Activated CD4-positive, alpha-beta T cell treated with anti-CD3 and anti-CD28 coated beads, Interleukin-2, amount 50 U/mL, for 24 hours (primary cell): ENCODE measurements around the gene TCHP.
"Not testable (repeated sequence)": the region's sequence is repeated elsewhere in the genome, so short reads cannot be mapped to it uniquely, and the experiment has no call there.

Experiments used
- DNase-seq, 2 donors: peaks; one replicate each; pipeline ENCODE4 v3.0.0-alpha.2; 2020; ENCODE audit warnings: low read depth in 1 of 2, low spot score in 1 of 2

TCHP gene

DNA sequence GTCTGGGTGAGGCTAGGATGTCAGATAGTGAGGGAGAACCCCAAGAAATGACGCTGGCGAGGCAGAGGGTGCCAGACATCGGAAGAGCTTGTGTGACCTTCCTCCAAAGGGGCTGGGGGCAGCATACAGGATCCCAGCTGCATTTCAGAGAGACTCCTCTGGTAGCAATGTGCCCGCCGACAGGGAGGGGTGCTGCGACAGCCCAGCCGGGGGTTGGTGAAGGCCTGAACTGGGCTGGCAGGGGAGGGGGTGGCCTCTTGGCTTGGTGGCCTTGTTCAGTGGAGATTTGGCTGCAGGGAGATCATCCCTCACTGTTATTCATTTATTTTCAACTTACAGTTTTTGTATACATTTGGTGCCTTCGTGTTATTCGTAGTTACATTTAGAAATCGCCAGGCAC is 5.2 kb downstream of the TCHP start:
- DNase-seq: no peak

DNA sequence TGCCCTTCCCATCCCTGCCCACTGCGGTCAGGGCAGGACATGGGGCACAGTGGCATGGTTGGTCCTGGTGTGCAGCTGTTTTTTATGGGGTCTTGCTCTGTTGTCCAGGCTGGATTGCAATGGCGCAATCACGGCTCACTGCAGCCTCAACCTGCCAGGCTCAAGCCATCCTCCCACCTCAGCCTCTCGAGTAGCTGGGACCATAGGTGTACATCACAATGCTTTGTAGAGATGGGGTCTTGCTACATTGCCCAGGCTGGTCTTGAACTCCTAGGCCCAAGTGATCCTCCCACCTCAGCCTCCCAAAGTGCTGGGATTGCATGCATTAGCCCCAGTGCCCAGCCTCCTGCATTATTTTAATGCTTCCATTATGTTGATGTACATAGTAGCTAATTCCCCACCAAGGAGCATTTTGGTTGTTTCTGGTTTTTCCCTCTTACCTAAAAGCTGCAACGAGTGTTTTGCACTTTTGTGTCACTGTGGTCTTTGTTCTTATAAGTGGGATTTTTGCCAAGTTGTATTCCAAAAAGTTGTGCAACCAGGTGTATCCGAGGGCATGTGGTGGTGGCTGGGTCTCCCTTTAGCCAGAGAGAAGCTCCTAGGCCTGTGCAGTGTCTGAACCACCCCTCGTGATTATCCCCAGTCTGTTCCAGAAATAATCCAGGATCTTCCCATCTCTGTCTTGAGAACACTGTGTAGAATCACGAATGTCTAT is 10.3 kb downstream of the TCHP start:
- DNase-seq: no peak

DNA sequence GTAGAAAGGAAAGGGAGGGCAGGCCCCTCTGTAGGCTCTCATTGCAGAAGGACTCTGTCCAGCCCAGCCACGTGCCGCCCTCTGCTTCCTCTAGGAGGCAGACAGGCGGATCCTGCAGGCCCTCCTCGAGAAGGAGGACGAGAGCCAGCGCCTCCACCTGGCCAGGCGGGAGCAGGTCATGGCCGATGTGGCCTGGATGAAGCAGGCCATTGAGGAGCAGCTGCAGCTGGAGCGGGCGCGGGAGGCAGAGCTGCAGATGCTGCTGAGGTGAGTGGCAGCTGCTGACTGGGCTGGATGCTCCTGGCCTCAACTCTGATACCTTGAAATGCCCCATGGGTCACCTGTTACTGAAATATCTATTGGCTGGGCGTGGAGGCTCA is 10.9 kb downstream of the TCHP start:
- no peak for DNase-seq

DNA sequence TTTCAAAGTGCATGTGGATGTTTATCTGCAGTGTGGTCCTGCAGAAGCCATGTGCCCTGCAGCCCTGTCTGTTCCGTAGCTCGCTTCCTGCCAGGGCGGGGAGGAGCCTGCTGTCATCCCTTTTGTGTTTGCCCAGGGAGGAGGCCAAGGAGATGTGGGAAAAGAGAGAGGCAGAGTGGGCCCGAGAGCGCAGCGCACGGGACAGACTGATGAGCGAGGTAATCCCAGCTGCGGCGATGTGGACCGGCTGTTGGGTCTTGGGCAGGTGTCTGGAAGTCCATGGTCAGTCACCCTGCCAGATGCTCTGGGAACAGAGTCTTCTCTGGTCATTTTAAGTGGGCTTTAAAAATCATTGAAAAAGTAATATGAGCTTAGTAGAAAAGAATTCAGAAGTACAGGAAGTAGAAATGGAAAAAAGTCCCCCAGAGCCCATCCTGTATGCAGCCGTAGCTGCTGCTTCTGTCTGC is 12.8 kb downstream of the TCHP start:
- DNase-seq: no peak

DNA sequence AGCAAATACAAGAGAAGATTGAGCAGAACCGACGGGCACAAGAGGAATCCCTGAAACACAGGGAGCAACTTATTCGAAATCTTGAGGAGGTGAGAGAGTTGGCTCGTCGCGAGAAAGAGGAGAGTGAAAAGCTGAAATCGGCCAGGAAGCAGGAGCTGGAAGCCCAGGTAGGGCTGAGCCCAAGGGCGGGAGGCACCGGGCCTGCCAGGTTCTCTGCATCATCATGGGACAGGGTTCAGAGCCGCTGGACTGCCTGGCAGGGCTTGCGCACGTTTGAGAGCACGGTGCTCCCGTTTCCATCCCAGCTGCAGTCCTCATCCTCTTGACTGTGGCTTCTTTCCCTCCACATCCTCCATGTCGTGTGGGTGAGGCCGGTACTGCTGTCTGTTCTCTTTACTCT is 14.4 kb downstream of the TCHP start:
- DNase-seq: no peak

DNA sequence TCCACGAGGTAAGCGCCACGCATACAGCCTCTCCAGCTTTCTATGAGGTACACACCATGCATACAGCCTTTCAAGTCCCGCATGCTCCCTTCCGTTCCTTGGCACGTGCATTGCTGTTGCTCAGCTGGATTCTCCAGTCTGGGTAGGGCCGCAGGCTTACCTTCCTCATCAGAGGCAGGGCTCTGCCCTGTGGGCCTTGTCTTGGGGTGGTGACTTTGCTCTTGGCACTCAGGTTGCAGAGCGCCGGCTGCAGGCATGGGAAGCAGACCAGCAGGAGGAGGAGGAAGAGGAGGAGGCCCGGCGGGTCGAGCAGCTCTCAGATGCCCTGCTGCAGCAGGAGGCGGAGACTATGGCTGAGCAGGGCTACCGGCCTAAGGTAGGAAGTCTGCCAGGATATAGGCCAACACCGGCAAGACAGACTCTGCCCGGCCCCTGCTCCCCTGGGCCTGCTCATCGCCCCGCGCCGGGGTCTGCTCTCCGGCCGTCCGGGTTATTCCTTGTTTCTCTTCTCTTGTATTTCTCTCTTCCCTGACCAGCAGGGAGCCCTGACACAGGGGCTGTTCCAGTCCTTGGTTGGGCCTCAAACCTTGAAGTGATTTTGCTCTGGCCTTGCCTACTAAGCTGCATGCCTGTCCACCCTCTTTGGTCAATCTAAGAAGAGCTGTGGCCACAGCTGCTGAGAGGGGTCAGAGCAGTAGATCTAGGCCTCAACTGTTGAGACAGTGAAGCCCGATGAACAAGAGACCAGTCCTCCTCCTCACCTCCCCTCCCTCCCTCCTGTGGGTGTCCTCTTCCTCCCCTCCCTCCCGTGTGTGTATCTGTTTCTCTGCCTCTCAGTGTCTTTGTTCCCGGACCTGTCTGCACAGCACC is 15.3 kb downstream of the TCHP start:
- DNase-seq: no peak

DNA sequence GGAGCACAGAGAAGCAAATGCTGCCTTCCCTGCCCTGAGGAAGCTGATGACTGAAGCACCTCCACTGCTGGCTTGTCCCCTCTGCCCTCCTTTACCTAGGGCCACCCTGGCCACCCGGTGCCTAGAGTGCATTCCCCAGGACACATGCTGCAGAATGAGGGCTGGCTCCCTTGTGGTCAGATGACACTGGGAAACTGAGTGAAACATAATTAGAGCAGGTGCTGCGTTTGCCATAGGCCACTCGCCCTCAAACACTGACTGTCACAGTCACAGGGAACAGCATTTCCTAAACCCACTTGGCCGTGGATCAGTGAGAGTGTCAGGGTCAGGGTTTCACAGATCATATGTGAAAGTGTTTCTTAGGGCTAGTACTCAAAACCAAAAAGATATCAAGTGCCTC is 16.0 kb downstream of the TCHP start:
- no peak for DNase-seq

DNA sequence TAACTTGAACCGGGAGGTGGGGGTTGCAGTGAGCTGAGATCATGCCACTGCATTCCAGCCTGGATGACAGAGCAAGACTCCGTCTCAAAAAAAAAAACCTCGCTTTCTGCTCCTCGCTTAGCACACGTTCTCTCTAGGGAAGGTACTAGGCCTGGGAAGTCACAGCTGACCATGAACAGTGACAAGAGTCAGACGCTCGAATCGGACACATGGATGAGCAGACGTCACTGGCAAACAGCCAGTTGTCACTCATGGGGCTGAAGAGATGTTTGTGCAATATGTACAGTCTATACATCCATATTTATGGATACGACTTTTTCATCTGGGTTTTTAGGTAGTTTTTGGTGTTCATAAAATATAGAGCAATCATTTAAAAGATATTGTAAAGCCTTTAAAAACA is 19.4 kb downstream of the TCHP start:
- DNase-seq: no peak

DNA sequence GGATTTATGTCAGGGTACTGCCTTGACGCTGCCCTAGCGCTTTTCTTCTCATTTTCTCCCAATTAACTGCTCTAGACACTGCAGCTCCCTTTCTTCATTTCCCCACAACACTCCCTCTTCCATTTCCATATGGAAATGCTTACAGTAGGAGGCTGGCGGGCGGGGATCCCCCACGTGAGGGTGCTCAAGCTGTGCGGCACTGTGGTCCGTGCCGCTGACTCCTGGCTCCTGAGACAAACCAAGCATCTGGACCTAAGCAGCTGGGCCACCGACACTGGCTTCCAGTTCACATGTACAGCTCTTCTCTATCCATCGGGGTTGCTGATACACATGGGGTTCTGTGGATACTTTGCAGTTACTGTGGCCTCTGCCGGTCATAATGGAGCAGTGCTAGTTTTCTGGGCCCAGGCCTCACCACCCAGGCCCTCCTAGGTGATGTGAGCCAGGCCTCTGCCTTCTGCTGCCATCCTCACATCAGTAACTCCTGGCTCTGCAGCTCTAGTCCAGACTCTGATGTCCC is 20.2 kb downstream of the TCHP start:
- DNase-seq: no peak

DNA sequence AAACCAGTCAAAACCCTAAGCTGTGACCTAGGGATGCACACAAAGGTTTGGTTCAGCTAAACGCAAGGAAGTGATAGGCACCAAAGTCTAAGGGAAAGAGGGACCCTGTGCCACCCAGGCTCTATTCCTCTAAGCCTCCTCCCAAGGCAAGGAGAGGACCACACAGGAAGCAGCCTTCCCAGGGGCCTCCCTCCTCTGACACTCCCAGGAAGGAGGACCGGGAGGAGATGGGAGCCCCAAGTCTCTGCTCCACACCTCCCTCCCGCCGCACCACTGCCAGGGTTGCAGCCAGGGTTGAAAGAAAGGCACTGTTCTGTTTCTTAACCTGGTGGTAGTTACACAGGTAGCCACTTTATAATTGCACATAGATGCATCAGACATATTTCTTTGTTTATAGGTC is 21.9 kb downstream of the TCHP start:
- no peak for DNase-seq

DNA sequence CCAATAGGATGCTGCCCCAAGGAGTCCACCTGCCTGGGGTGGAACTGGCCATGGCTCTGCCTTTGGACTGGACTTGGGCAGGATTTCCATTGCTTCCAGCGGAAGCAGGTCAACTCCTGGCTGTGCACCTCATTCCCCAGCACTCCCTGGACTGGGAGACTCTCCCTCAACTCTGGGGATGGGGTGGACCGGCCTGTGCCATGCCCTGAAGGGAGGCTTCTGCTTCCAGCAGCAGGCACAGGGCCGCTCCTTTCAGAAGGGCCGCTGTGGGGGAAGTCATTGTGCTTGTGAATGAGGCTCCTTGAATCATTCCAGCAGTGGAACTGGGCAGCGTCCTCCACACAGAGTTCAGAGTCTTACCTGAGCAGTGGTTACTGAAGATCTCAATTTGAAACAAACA is 23.0 kb downstream of the TCHP start:
- DNase-seq: no peak

DNA sequence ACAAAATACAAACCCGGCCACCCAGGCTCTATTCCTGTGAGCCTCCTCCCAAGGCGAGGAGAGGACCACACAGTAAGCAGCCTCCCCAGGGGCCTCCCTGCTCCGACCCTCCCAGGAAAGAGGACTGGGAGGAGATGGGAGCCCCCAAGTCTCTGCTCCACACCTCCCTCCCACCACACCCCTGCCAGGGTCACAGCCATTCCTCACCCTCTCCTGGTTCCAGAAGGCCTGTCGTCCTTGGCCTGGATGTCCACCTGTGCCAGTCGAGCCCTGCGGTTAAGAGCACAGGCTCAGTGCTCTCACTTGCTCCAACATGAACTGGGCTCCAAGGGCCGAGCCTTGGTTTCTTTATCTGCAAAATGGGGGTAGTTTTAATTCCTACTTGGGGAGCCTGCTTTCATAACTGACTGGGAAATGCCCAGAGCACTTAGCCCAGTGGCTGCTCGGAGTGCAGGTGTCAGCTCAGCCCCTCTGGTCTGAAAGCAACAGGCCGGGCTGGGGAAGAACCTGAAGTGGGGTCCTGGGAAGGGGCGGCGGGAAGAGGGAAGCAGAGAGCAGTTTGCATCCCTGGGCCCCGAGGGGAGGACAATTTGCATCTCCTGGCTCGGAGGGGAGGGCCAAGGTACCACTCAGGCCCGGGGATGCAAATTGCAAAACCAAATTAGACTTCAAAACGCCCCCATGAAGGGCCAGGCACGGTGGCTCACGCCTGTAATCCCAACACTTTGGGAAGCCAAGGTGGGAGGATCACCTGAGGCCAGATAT is 23.6 kb downstream of the TCHP start:
- no peak for DNase-seq

DNA sequence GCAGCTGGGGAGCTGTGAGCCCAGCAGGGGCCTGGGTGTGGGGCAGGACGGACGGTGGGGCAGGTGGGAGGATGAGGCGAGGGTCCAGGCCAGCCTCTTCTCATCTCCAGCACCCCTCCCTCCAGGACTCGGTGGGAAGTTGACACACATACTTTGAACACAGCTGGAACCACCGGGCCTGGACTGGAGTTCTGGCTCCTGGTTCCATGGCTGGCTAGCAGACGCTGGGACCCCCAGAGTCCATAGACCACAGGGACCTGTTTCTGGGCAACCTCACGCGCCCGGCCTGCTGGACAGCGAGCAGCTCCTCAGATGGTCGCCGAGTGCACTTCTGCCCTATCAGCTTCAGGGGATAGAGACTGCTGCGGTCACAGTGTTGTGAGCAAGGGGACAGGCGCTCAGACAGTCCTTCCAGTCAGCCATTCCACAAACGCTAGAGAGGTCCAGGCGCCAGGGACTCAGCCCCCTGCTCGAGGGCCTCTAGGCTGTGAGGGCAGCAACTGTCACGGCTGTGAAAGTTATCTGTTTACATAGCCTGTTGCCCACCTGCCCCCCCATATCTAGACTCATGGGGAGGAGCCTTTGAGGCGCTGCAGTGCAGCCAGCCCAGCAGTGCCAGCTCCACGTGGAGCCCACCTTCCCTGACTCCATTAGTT is 25.2 kb downstream of the TCHP start:
- DNase-seq: no peak

DNA sequence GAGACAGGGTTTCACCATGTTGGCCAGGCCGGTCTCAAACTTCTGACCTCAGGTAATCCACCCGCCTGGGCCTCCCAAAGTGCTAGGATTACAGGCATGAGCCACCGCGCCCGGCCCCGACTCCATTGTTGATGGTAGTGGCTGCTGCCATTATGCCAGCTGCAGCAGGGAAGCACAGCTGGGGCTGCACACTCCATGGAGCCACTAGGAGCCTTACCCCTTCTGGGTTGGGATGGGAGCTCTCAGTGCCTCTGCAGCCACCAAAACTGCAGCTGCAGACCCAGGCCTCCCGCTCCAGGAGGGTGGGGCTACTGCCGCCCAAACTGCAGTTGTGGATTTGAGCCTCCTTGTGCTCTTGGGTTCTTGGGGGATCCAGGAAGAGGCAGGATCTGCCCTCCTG is 25.9 kb downstream of the TCHP start:
- no peak for DNase-seq

DNA sequence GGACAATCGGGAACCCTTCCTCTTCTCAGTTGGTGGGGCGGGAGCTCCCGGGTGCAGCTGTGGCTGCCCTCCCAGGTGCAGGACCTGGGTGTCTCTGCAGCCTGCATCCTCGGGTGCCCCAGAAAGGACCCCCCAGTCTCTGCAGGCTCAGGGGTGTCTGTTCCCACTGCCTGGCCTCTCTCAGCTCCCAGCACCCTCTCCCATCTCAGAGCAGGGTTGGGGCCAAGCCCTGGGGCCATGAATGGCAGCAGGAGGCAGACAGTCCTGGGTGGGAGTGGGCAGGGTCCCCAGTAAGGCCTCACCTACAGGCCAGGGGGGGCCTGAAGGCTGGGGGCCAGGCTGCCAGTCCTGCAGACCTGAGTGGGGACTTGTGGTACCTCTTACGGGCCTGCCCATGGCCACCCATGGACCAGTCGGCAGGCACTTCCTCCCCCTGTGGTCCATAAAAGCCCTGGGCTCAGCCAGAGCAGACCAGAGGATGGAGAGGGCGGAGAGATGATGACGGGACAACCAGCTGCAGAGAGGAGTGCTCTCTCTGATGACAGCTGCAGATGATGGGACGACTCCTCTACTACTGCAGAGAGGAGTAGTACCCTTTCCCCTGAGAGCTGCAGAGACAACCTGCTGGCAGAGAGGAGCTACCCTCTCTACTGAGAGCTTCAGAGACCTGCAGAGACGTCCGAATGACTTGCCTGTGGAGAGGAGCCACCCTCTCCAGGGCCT is 26.6 kb downstream of the TCHP start:
- no peak for DNase-seq

DNA sequence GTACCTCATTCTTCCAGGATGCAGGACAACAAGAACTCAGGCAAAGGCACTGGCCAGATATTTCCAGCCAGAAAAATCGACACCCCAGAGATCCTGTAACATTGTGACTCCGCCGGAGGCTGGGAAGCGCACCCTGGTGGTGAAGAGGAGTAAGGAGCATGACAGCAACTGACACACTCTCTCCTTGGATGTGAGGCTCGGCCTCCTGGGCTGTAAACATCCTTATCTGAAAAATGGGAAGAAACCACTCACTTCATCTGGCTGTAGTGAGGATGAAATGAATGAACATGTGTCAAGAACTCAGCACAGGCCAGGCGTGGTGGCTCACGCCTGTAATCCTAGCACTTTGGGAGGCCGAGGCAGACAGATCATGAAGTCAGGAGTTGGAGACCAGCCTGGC is 27.5 kb downstream of the TCHP start:
- DNase-seq: peak; percentile 9 to 21

DNA sequence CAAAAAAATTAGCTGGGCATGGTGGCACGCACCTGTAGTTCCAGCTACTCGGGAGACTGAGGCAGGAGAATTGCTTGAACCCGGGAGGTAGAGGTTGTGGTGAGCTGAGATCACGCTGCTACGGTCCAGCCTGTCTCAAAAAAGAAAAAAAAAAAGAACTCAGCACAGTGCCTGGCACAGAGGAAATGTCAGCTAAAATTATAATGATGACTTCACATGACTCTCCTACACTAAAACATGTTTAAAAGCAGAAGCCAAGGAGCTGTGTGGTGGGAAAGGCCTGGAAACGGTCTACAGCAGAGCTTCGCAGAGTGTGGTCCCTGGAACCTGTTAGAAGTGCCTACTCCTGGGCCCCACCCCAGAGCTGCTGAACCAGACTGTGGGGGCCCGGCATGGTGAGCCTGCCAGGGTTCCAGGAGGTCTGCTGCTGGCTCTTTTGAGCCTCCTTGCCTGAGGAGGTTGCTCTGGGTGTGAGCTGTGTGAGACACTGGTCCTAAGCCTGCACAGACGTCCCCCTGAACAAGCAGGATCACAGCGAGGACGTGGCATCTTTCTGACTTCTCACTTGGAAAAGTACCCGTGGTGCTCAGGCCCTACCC is 28.1 kb downstream of the TCHP start:
- DNase-seq: no peak

DNA sequence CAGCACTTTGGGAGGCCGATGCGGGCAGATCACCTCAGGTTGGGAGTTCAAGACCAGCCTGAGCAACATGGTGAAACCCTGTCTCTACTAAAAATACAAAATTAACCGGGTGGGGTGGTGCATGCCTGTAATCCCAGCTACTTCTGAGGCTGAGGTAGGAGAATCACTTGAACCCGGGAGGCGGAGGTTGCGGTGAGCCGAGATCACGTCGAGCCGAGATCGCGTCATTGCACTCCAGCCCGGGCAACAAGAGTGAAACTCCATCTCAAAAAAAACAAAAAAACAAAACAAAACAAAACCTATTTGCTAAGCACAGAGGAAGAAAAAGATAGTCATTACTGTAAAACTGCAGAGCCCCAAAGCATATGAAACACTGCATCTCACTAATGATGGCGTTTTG is 29.3 kb downstream of the TCHP start:
- not testable (repeated sequence) for DNase-seq

DNA sequence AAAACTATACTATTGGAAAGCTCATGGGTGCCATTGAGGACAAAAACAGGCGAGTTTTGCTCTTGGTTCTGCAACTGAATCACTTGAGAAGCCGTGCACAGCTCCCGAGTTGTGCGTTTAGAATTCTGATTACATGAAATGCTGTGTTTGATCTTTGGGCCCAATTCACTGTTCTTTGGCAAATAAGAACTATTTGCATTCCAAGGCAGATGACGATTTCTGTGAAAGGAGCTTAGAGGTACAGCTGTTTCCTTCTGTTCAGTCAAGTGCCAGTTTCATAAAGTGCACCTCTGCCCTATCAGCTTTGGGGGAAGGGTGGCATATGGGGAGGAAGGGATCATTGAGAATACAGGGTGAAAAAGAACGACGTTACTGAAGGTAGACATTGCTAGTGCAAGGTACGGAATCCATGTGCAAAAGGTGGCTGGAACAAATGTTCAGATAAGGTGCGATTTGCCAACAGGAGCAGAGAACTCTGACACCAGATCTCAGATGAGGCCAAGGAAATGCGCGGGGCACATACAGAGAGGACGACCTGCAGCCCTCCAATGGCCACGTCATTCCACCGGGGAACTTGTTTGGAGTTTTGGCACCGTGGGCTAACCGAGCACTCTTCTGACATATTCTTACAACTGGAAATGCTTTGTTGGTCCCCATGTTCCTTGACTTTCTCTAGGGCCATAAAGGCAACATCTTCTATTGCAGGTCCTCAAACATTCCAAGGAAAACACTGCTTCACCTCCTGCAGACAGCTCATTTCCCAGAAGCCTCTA is 30.1 kb downstream of the TCHP start:
- DNase-seq: no peak
